Measurements from ENCODE around the gene CDRT15.
"Not testable (repeated sequence)": the region's sequence is repeated elsewhere in the genome, so short reads cannot be mapped to it uniquely, and the experiment has no call there.

Gene CDRT15

DNA sequence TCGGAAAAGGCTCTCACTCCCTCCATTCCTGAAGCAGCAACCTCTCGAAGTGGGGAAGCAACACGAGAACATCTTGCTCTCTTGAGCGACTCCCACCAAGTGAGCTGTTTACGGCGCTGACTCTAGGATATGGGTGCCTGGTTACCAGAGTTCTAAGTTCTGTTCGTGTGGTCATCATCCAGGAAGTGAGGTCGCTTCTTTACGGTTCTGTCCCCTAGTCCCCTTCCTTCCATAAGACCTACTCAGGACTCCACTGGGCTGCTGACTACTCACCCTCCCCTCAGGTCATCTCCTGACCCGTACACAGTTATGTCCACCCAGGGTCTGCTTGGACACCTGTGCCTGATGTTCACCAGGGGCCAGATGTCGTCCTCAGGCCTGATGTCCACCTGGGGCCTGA is at the start of gene CDRT15:
CDRT15 (minus strand) TSS at position 101 of the 400 bp plus-strand sequence; CDS start at position 72, 29 bp downstream.
- DNase-seq (ENCODE audit: low spot score): not testable (repeated sequence)

DNA sequence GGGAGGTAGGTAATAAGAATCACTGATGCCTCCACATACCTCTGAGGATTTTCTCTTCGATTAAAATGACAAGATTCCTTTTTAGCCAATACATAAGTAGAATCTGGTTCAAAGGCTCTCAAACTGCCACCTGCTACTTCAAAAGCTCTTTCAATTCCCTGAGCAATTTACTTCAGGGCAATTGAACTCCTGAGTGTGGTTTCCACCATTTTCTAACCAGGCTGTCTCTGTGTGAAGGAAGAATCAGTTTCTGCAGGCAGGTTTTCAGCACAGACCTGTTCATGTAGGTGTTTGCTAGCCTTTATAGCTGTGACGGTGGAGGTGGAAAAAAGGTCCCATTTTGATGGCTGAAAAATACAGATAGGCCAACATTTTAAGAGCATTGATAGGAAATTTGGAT is 46.1 kb upstream of the CDRT15 start:
- DNase-seq (ENCODE audit: low spot score): no peak

DNA sequence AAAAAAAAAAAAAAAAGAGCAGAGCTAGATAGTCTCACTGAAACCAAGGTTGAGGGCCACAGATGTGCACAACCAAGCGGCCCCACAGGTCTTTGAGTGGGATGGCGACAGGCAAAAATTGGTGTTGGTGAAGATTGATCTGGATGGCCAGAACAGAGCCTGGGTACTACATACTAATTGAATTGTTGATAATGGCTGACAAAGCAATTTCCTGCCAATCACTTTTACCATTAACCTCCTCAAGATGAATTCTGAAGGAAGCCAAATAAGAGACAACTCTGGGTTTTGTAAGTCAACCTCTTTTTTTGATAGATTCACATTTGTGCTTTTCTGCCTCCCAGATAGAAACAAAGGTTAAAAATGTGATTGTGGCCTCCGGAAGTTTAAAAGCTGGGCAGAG is 44.9 kb upstream of the CDRT15 start:
- DNase-seq (ENCODE audit: low spot score): no peak

DNA sequence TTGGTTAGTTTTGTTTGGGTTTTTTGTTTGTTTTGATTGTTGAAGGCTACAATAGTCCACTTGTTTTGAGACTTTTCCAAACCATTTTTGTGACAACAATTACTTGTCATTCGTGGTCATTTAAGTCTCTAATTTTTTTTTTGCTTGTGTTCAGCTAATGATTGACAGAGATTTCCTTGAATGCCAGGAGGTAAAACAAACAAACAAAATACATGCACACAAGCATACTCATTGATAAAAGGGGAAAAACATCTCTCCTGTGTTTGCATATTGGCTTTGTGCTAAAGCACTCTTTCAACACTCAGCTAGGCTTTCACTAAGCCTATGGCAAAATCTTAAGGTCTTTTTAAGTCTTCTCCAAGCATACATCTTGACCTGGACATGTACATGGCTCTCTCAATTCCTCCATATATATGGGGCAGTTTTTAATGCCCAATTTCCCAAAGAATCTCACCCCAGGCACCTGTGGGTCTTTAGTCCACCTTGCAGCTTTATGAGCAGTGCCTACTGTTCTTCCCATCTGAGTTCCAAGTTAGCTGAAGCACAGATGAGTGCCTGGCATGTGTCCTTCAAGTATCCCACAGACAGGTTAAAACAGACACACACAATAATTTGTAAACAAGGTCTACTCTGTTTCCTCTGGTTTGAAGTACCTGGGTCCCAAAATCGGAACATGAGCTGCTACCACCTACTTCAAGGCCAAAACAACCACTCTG is 40.0 kb upstream of the CDRT15 start:
- DNase-seq (ENCODE audit: low spot score): no peak

DNA sequence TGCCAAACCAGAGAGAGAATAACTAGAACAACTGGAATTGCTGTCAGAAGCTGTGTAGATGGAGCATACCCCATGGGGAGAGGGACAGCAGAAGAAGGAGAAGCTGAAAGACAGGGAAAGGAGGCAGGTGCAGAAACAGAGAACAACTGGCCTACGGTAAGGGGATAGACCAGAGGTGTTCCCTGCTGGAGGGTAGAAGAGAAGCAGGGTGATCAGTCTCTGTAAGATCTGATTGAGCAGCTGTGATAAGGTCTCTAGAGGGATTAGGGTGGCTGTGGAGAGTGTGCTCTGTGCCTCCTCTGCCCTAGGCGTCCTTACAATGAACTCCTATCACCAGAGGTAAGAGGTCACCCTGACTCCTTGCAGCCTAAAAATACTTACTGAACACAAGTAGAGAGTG is 33.8 kb upstream of the CDRT15 start:
- DNase-seq (ENCODE audit: low spot score): no peak

DNA sequence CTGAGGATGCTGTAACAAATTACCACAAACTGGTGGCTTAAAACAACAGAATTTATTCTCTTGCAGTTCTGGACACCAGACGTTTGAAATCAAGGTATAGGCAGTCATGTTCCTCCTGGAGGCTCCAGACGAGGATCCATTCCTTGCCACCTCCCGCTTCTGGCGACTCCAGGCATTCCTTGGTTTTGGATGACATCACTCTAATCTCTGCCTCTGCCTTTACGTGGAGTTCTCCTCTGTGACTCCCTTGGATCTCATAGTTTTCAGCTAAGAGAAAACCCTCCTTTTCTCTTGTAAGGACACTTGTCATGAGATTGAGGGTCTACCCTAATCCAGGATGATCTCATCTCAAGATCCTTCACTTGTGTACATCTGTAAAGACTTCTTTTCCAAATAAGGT is 32.8 kb upstream of the CDRT15 start:
- no peak for DNase-seq (ENCODE audit: low spot score)

DNA sequence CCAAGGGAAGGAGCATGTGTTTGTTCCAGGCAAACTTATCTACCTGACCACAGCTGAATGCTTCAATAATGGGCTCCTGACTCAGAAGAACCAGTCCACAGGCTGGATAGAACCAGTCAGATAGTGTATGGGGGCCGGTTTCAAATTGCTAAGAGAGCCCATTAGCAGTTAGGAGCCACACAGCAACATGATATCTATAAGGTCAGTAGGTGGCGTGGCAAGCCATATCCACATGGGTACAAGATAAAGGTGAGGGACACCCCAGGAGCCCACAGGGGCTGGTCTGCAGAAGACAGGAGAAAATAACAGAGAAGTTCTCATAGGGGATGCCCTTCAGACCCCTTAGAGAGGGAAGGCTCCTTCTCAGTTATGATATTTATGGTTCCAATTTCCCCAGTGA is 31.6 kb upstream of the CDRT15 start:
- peak; percentile 2 for DNase-seq (ENCODE audit: low spot score)

DNA sequence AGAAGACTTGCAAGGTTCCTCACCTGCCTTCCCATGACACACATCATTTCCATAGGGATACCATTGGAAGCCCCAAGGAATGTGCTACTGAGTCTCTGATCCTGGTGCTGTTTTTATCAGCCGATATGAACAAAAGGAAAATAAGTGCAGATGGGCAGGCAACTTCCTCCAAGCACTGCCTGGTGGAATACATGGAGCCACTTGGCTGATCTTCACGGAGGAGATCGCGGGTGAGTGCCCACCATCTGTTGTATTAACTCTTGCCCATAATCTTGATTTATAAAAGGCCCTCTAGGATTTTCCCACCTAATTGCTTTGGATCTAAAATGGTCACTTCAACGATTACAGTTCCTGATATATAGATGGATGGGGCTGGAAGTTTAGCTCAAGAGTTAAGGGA is 24.7 kb upstream of the CDRT15 start:
- no peak for DNase-seq (ENCODE audit: low spot score)

DNA sequence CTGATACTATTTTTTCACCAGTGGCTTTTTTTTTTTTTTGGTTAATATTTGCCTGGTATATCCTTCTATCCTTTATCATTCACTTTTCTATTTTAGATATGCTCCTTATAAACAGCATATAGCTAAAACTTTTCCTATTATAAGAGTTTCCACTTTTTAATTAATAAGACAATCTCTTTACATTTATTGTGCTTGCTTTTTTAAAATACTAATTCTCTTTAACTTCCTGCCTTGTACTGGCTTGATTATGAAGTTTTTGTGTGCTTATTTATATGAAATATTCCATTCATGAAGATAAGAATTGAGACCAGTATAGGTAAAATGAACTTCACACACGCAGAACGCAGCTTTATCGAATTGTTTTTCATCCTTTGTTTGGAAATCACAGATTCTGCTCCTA is 9.0 kb upstream of the CDRT15 start:
- no peak for DNase-seq (ENCODE audit: low spot score)

DNA sequence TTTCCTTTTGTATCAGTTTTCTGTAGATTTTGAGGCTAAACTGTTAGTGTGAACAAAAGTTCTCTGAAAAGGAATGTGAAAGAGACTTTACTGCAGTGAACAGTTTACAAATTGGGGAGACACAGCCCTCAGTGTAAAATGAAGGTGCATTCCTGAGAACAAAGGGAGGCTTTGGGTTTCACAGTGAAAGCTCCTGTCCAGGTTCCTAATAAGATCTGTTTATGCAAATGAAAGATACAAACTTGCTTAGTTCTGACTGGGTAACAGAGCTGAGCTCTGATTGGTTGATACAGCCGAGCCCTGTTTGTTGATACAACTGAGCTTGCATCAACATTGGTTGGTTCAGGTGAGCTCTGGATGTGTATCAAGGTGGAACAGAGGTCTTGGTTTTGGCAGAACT is 8.3 kb upstream of the CDRT15 start:
- DNase-seq (ENCODE audit: low spot score): no peak

DNA sequence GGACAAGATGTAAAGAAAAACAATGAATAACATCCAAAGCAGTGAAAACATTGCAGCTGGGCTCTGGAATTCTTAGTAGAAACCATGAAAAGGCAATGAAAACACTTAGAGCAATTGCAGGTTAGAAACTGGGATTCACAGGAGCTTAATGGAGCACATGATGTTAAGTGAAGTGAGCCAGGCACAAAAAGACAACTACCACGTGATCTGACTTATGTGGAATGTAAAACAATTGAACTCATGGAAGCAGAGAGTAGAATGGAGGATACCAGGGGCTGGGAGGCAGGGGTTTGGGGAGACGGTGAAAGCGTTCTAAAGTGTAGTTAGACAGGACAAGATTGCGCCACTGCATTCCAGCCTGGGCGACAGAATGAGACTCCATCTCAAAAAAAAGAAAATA is 2.6 kb upstream of the CDRT15 start:
- DNase-seq (ENCODE audit: low spot score): not testable (repeated sequence)

DNA sequence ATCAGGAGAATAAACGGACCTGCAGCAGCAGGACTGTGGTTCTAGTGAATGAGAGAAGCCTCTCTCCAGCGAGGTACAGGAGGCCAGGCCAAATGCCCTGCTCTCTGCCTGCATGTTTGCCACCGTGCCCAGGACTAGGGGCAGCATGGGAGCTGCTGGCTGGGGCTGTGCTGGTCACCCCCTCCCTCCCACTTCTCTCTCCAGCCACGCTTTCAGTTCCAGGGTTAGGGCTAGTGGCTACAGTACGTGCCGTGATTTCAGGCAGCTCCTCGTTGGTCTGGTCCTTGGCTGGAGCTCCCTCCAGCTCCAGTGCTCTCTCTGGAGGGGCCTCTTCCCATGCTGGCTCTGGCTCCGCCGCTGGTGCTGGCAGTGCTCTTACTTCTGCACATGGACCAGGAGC is 630 bp downstream of the CDRT15 start:
- not testable (repeated sequence) for DNase-seq (ENCODE audit: low spot score)

DNA sequence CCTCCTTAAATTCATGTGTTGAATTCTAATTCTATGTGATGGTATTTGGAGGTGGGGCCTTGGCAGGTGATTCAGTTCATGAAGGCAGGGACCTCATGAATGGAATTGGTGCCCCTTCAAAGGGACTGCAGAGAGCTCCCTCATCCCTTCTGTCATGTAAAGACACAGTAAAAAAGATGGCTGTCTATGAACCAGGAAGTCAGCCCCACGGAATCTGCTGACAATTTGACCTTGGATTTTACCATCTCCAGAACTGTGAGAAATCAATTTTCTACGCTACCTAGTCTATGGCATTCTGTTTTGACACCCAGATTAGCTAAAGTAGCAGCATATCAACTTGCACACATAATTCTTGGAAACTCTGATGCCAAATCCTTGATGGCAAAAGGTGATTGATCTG is 1.6 kb downstream of the CDRT15 start:
- DNase-seq (ENCODE audit: low spot score): not testable (repeated sequence)

DNA sequence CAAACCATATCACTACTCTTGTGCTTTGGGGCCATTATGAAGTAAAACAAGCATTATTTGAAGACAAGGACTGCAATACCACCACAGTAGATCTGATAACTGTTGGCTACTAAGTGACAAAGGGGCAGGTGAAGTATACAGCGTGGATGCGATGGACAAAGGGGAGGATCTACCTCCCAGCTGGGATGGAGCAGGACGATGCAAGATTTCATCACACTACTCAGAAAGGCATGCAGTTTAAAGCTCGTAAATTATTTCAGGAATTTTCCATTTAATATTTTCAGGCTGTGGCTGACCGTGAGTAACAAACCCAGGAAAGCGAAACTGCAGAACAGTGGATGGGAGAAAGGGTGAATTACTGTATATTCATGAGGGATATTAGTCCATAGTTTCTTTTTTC is 5.5 kb downstream of the CDRT15 start:
- DNase-seq (ENCODE audit: low spot score): not testable (repeated sequence)

DNA sequence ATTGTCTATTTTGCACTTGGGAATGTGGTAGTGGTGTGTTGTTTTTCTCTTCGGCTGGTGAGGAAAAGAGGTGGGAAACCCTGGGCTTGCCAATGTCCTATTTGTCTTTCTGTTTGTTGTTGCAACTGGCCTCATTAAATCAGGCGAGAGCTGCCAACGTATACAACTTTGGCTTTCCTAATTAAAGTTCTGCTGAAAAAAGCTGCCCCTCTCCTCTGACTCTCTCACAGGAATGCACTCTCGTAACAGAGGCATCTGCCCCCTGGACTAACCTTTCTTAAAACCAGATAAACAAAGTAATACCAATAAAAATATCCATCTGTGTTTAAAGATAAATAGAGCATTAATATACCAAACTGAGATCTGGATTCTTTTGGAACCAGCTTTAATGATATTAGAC is 7.8 kb downstream of the CDRT15 start:
- no peak for DNase-seq (ENCODE audit: low spot score)

DNA sequence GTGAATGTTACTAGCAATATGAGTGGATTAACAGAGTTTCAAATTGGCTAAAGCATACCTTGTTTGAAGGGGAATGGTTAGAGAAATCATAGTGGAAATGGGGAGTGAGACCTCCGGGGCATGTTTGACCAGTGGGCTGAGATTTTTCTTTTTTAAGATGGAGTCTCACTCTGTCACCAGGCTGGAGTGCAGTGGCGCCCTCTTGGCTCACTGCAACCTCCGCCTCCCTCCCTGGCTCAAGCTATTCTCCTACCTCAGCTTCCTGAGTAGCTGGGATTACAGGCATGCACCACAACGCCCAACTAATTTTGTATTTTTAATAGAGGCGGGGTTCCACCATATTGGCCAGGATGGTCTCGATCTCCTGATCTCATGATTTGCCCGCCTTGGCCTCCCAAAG is 9.6 kb downstream of the CDRT15 start:
- DNase-seq (ENCODE audit: low spot score): no peak

DNA sequence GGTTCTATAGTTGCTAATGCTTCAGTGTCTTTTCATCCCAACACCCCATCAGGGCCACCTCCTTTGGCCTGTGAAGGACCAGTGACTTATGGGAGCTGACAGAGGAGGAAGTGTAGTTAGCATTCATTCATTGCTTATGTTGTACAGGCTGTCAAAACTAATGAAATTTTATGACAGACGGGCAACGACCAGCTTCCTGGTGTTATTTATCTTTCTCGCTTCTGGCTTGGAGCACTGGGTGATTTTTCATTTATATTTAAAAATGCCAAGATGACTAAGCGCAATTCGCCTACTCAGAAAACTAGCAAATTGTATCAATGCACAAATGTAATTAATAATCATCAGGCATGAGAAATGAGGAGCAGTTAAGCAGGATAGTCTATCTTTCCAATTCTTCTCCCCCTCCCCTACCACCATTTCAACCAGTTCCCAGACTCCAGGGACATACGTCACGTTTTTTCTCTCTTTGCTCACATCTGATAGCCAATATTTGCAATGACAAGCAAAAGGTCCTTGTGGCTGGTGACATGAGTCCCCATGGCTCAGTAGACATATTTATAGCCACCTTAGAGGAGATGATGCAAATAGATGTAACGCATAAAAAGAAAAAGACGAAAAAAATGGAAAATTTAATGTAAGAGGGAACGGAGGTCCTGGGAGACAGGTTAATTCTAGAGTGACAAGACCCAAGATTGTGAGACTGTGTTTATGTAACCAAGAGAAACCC is 11.2 kb downstream of the CDRT15 start:
- DNase-seq (ENCODE audit: low spot score): no peak

DNA sequence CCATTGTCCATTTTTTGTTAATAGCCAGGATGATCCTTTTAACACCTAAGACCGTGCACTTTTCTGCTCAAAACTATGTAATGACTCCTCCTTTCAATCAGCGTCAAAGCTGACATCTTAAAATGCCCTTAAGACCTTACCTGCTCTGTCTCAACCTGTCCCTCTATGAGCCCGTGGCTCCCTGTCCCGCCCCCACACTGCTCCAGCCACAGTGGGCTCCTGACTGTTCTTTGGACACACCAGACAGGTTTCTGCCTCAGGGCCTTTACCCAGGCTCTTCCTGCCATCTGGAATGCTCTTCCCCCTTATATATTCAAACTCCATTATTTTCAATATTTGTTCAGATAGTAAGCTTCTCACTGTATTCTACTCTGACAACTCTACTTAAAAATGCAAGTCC is 14.1 kb downstream of the CDRT15 start:
- no peak for DNase-seq (ENCODE audit: low spot score)

DNA sequence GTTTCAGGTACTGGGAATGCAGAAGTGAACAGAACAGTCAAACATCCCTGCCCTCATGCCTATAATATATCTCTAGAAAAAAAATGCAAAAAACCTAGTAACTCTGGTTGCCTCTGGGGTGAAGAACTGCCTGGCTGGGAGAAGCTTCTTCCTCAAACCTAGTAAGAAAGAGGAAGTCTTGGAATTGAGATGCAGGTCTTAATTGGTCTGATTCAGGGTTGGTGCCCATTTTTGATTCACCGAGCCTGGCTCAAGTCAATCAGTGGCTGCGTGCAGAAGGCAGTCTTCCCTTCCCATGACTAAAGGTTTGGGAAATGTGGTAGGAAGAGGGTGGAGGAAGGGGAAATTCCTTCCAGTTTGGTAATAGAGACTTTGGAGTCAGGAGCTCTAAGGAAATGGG is 22.4 kb downstream of the CDRT15 start:
- no peak for DNase-seq (ENCODE audit: low spot score)

DNA sequence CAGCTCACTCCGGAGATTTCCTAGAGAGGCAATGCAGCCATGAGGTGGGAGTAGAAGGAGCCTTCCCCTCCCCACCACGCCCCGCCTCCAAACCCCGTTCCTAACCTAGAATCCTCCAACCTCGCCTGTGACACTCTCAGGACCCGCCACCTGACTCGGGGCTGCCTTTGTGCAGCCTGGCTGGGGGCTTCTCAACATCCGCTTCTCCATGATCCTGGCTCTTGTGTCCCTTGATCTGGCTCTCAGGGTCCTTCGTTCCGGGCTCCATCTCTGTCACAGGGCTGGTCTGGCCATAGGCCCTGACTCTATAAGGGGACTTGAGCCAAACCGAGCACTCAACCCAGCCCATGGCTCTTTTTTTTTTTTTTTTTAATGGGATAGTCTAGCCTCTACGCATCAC is 24.3 kb downstream of the CDRT15 start:
- DNase-seq (ENCODE audit: low spot score): no peak

DNA sequence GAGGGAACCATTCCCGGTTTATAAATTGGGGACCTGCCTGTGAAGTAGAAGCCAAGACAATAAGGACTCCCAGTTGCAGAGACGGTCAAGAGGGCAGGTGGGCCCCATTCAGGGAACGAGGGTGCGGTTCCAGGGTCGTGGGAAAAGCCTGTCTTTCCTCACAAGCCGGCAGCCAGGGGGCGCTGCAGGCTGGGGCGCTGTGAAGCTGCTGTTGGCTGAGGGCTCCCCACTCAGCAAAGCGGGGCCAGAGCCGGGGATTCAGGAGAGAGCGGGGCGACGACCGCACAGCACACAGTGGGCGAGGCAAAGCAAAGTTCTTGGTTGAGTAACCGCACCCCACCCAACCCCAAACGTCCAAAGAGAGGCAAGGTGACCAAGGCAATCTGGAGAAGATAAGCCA is 24.9 kb downstream of the CDRT15 start:
- no peak for DNase-seq (ENCODE audit: low spot score)

DNA sequence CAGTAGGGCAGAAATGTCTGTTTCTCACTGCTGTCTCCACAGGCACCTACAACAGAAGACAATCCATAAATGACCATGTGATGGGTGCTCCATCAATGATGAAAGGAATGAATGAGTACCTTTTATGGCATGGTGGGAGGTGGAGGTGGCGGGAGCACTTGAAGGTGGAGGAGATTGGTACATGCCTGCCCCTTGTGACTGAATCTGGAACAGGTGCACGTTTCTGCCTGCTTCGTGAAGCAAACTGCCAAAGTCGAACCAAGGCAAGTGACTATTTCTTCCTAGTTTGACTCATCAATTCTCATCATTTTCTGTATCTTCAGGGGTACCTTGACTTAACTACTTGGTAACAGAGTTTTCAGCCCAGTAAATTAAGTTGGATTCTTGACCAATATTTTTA is 25.4 kb downstream of the CDRT15 start:
- DNase-seq (ENCODE audit: low spot score): no peak

DNA sequence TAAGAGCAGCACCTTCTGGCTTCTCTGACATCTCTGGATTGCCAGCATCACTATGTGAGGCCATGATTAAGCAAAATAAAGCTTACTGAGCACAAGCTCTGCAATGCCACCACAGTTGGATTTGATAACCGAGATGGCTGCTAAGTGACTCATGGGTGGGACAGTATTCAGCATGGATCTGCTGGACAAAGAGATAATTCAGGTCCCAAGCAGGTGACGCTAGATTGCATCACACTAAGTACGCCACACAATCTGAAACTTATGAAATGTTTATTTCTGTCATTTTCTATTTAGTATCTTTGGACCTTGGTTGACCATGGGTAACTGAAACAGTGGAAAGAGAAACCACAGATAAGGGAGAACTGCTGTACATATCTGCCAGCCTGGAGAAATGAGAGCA is 27.4 kb downstream of the CDRT15 start:
- no peak for DNase-seq (ENCODE audit: low spot score)

DNA sequence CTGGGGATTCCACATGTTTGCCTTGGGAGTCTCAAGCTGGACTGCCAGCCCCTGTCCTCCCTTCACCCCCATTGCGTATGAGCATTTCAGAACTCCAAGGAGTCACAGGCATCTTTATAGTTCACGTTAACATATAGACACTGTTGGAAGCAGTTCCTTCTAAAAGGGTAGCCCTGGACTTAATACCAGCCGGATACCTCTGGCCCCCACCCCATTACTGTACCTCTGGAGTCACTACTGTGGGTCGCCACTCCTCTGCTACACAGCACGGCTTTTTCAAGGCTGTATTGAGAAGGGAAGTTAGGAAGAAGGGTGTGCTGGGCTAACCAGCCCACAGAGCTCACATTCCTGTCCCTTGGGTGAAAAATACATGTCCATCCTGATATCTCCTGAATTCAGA is 28.9 kb downstream of the CDRT15 start:
- no peak for DNase-seq (ENCODE audit: low spot score)
